GM20431 (cell line): Measurements from ENCODE around the gene CGREF1.
"Not testable (repeated sequence)": the region's sequence is repeated elsewhere in the genome, so short reads cannot be mapped to it uniquely, and the experiment has no call there.

Experiments used
- in situ Hi-C: fragments of 300-500 bp; cut with MseI, MboI; formaldehyde crosslinking; loops from one replicate; pipeline ENCODE4 v1.15.0; 2020; ENCODE audit warnings: low sequenced_read_pairs; ENCODE audit not compliant: unreplicated experiment

CGREF1 gene

DNA sequence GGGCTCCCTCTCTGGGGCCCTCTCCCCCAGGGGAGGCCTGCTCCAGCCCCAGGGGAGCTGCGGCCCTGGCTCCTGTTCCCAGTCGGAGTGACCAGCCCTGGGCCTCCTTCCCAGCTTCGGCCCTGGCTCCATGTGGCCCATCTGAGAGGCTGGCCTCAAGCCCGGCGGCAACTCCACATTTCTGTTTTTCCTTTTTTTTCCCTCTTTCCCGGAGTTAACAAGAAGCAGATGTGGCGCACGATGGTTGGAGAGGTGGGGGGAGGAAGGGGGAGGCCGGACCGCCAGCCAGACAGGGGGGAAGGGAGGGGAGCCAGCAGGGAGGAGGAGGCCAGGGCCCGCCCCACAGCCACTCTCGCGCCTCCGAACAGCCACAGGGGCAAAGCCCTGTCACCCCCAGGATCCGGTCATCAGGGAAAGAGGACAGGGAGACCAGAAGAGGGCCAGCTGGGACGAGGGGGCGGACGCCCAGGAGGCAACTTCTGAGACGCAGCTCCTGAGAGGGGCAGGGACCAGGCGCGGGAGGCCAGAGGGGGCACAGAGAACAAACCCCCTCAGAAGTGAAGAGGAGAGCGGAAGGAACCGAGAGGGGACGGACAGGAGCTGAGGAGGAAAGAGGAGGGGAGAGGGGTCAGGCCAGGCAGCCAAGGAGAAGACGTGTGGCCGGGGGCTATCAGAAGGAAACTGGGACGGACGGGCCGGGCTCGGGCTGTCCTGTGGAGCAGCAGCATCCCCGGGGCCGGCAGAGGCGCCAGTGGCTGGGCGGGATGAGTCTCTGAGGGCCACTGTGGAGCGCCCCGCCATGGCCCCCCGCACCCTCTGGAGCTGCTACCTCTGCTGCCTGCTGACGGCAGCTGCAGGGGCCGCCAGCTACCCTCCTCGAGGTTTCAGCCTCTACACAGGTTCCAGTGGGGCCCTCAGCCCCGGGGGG is 40.4 kb downstream of the CGREF1 start, which contains the start of gene EMILIN1:
Gene EMILIN1, plus strand, starts transcription at position 349 of the 928 bp plus-strand sequence. Its CDS starts 451 bp downstream, at position 800.
- in situ Hi-C loops = no loop called here

DNA sequence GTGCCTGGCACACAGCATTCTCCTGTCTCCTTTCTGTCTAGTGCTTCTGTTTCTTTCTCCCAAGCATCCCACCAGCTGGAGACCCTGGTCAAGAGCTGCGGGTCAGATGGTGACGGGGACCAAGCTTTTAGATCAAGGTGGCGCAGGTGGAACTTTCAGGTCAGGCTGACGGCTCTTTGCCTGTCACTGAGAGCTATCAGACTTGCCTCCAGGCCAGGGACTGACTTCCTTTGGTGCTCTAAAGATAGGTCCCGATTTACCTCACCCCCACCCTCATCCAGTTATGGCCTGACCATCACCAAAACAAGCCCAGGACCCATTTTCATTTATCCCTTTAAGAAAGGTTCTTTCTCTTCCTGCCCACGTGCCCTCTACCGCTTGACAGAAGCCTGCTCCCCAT is 41.7 kb downstream of the CGREF1 start:
- in situ Hi-C loops = no loop called here

DNA sequence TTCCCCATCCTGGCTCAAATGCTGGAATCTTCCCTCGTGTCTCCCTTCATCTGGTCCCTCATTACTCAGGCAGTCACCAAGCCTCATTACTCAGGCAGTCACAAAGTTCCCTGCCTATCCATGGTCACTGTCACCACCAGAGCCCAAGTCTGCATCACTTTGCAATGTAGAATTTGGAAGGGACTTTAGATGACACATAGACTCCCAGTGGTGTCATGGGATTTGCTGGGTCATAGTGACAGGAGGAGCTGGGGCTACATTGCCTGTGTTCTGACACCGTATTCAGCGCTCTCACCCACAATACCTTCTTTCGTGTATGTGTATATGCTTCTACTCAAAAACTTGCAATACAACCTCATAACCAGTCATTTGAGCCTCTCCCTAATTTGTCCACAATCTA is 42.6 kb downstream of the CGREF1 start:
- in situ Hi-C loops = no loop called here

DNA sequence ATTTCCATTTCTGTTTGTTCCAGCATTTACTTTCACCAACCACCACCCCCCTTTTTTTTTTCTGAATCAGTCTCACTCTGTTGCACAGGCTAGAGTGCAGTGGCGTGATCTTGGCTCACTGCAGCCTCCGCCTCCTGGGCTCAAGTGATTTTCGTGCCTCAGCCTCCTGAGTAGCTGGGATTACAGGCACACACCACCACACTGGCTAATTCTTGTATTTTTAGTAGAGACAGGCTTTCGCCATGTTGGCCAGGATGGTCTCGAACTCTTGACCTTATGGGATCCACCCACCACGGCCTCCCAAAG is 43.4 kb downstream of the CGREF1 start:
- in situ Hi-C loops = not testable (repeated sequence)

DNA sequence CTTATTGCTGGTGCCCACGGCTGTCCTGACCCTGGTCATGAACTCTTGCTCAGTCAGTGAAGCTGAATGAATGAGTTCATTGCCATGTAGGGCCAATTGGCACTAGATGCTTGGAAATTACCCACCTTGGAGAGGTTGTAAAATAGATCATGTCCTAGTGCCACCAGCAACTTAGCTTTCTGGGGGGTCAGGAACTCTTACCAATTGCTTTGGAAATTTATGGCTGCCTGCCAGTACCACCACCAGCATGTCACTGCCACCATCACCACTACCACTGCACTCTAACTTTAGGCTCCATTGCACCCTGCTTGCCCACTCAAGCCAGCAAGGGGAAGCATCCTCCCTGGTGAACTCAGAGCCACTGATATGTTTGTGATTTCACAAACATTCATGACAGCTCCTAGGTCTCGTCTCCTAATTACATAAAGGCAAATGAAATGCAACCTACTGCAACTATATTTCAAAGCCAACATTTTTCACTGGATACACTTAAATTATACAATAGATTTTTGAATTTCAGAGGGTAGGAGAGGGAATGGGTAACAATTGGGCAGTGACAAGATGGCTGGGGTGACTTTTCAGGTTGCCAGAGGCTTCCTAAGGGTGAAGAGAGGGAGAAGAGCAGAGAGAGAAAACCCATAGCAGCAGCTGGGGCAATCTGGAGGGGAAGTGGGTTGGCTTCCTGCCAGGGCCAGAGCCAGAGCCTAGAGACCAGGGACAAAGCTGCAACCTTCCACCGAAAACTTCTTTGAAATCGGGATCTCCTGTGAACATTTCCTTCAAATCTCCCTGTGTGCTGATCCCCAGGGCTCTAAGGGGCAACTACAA is 44.0 kb downstream of the CGREF1 start:
- in situ Hi-C loops = no loop called here

DNA sequence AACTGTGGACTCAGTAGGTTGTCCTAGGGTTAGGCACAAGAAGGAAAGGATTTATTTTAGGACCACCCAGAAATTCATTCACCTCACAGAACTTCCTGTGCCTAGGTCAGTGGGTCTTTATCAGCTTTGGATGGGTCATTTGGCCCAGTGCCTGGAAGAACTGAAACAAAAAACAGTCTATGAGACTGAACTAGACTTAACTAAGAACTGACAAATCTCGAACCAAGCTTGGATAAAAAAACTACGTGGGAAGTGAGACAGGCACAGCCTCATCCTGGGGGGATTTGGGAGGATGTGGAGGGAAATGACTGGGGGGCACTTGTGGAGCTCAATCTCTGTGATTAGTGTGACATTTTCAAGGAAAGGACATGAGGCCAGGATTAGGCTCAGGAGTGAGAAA is 45.1 kb downstream of the CGREF1 start:
- in situ Hi-C loops = no loop called here

DNA sequence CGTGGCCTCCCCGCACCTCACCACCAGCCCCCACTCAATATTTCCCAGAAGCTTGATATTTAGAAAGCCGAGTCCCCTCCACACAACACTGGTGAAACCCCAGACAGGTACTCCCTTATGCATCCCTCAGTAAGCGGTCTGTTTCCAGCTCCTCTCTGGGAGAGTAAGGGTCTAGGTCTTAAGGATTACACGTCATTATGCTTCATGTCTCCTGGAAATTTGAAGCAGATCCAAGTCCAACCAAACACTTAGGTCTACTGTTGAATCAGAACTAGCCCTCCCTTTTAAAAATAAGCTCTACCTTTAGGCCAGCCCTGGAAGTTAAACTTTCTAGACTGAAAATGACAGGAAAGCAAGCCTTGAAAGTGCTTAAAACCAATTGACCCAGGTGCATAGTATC is 46.0 kb downstream of the CGREF1 start:
- in situ Hi-C loops = no loop called here

DNA sequence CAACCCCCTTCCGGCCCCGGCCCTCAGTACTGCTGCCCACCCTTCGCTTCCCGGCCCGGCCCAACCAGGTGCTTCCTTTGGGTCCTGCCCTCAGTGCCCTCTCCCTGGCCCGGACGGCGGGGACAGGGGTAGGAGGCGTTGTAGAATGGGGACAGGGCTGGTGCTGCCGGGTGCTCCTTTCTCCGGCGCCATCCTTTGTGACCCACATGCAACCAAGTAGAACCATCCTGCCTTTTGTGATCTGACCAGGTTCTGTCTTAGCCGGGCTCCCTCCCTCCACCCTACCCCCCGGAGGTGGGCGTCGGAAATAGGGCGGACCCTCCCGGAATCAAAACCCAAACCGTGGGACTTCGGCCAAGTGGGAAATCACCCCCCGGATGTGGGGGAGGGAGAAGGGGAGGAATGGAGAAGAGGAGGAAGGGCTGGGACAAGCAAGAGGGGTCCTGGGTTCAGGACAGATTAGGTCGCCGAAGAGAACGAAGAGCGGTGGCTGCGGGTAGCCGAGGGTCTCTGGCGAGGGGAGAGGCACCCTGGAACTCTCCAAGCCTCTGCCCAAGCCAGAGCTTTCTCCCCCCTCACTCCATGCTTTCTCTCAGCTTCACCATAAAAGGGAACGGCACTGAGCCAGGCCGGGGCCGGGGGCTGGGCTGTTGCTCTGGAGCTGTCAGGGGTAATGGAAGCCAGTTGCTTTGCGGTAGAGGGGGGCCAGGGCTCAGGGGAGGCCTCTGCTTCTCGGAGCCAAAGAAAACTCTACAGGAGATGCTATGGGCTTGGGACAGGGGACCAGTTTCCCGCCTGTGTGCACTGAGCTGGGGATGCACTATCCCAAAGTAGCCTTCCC is 46.7 kb downstream of the CGREF1 start:
- in situ Hi-C loops = no loop called here

DNA sequence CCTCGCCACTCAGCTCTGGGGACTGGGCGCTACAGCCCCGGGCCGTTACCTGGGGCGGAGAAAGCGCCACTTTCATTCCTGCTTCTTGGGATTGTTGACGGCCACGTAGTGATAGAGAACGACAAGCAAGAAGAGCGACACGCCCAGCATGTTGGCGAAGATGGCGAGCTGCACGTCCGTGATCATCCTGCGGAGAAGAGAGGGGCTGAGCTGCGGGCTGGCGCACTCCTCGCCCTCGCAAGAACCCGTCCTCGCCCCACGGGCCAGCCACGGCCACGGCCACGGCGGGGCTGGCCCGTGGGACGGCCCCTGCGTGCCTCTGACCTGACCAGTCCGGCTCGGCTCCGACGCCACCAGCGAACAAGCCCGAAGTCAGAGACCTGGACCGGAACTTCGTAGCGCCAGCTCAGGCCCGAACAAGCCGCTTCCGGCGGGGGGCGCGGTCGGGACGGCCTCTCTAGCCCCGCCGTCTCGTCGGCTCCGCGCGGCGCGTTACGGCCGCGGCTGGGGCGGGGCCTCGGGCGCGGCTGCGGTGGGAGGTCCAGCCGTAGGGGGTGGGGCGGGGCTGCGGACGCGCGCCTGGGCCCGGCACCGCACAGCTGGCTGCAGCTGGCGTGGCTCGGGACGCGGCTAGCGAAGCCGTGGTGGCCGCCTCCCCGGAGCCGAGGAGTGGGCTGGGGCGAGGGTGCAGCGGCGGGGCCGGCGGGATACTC is 47.5 kb downstream of the CGREF1 start, which contains the start of gene OST4:
Gene OST4, minus strand, starts transcription at position 378 of the 713 bp plus-strand sequence.
- in situ Hi-C loops = no loop called here

DNA sequence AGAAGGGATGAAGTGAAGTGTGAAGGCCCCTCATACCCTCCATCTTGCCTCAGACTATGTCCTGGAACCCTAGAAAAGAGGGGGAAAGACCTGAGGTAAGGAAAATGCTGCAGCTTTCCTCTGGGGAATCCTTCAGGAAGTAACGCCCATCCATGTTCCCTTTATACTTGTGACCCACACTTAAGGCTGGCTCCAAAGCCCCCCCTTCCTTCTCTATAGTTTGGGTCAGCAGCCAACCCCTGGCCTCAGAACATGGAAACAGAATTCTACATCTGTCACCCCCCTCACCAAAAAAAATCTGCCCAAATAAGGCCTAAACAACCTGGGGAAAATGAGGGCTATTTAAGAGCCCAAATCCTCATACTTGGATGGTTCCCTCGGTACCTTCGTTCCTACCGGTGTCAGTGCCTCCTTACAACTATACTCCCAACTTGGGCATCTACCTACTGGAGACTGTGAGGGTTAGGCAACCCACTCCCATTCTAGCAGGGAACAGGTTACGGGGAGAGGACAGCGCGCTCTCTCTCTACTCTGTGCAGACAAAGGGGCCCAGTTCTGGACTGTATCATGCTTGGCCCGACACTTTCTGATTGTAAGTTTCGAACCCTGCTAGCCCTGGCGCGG is 48.2 kb downstream of the CGREF1 start:
- in situ Hi-C loops = no loop called here

DNA sequence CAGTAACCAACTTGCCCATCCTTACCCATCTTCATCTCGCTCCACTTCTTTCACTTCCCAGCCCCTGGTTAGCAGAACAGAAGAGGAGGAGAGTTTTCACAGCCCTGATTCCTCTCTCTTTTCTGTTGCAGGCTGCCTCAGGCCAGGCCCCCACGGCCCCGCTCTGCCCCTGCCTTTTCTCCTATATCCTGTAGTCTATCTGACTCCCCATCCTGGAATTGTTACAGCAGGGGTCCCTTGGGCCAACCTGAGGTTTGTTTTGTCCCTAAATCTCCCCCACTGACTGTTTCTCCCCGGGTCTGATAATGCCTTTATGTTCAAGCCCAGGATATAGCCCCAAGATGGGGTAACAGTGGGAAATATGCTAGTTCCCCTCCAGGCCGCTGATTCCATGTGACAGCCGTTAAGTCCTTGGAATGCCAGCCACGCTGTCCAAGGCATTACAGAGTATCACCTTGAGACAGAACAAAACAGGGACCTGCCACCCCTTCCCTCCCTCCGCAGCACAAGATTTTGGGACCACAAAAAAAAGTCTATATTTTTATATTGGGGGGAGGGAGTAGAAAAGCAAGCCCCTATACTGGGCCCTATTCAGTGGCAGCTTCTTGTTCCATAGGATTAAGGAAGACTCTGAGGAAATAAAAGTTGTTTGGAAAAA is 48.8 kb downstream of the CGREF1 start:
- in situ Hi-C loops = no loop called here

DNA sequence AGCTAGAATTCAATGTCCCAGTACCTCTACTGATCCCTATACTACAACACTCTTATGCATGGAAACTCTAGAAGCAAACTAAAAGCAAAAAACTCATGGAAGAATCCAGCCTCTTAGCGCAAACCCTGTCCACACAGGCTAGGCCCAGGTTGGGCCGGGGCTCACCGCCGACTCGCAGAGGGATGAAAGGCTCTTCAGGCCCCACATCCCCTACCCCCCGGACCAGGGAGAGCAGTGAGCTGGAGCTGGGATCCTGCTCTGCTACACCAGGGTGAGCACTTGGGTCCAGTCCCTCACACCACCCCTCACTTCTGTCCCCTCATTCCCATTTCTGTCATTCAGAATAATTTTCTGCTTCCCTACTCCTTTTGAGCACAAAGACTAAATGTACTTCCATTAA is 49.5 kb downstream of the CGREF1 start:
- in situ Hi-C loops = no loop called here

DNA sequence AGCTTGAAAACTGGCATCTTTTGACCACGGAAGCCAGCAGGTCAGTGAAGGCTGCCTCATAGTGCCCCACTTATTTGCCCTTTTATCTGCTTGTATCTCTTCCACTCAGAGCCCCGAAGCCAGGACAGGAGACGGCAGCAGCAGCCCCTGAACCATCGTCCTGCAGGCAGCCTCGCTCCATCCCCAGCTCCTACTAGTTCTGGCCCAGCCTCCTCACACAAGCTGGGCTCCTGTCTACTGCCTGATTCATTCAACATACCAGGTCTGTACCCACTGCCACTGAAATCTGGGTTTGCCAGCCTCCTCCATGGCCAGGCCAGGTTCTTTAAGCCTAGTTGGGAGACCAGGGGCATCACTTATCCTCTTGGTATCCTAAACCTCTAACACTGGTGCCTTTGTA is 51.5 kb downstream of the CGREF1 start:
- in situ Hi-C loops = no loop called here

DNA sequence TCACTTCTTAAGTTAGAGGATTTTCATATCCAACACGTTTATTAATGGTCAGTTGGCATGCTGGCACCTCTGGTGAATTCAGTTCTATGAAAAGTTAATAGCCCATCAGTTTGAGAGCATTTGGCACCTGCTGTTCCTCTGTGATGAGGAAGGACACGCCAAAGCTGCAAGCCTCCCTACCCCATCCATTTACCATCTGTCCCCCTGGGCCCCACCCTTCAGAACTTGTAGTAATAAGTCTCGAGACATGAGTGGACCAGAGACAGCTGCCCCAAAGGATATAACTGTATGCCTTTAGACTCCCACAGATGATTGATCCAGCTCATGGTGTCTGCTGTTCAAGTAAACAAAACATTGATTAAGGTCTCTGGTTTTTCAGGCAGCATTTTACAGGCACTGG is 53.8 kb downstream of the CGREF1 start:
- in situ Hi-C loops = no loop called here

DNA sequence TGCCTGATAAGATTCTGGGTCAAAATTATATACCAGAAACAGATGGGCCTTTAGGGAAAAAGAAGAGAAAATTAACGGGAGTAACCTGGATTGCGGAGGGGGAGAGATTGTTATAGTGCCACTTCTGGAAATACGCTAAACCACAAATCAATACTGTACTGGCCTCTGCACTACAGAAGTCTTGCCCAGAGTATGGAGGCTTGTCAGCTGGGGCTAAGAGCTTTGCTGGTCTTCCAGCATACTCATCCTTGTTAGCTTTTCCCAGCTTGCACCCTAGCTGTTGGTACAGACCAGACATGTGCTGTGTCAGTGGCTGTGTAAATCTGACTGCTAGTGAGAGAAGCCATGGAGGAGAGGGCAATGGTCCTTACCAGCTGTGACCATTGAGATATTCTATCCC is 58.6 kb downstream of the CGREF1 start:
- in situ Hi-C loops = no loop called here

DNA sequence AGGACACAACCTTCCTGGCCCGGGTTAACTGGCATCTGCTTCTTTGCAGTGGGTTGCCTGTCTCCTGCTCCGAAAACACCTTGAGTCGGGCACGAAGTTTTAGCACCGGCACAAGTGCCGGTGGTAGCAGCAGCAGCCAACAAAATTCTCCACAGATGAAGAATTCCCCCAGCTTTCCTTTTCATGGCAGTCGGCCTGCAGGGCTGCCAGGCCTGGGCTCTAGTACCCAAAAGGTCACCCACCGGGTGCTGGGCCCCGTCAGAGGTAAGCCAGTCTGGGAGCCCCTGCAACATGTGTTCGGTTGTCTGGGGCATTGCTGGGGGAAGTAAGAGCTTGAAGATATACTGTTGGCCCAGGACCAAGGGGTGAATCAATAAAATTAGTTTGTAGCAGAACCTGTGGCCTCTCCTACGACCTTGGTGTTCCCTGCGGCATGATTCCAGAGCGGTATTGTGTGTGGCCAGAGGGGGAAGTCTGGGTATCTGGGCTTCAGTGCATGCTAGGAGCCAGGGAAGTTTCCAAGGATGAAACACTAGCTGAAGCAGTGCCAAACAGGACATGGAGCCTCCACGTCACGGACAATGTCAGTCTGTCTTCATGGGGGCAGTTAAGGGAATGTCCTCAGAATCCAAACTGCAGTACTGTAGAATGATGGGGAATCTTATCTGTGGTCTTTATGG is 59.6 kb downstream of the CGREF1 start:
- in situ Hi-C loops = no loop called here

DNA sequence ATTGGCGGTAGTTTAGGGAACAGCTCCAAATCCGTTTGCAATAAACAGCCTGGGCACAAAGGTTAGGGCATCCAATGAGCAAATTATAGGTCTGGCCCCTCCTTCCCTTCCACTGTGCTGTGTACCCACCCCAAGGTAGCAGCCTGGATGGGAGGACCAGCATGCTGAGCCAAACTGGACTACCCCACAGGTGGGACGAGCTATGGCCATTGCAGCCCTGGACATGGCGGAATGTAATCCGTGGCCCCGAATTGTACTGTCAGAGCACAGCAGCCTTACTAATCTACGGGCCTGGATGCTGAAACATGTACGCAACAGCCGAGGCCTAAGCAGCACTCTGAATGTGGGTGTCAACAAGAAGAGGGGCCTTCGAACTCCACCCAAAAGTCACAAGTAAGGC is 60.7 kb downstream of the CGREF1 start:
- in situ Hi-C loops = no loop called here

DNA sequence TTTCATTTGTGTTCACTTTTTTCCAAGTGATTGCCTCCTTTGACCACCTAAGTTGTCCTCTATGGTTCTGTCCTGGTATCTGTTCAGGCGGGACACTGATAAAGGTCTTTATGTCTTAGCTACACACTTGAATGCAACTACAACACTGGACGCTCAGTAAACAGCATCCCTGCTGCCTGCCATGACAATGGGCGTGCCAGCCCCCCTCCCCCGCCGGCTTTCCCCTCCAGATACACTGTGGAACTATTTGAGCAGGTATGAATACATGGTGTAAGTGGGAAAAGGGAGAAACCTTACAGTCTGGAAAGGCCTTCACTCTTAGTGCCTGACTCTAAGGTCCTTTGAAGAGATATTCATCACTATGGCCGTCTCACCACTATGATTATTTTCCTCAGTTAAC is 61.7 kb downstream of the CGREF1 start:
- in situ Hi-C loops = no loop called here
